Small intestine (tissue), 7 donors: ENCODE results near the gene CR2. TPM values are rescaled to one million over a fixed set of nuclear protein-coding genes. Genes with fewer than 3 reads are reported as not detected.
A peak's percentile ranks its signal among the peaks of the same experiment; 100 is the strongest.
"Not testable (repeated sequence)": the region's sequence is repeated elsewhere in the genome, so short reads cannot be mapped to it uniquely, and the experiment has no call there.

ENCODE experiments used
- DNase-seq, 2 donors: peaks; one replicate each; pipeline versions ENCODE4 v3.0.0 to v3.0.0-alpha.2; 2013
- FAIRE-seq: peaks from 2 replicates; lab custom pipeline; 2012; peaks lifted over from hg19 to GRCh38; lab: Jason Lieb, UNC
- H3K27ac ChIP-seq, 3 donors: one replicate each; pipeline ENCODE4 v1.5.1; 2013; ENCODE audit warnings: low read length in 2 of 3, mild to moderate bottlenecking in 2 of 3, control low read depth in 1 of 3, inconsistent platforms in 1 of 3, low read depth in 1 of 3, moderate library complexity in 1 of 3
- H3K27me3 ChIP-seq, 3 donors: one replicate each; pipeline ENCODE4 v1.6.1; 2013; ENCODE audit warnings: low read length in 3 of 3, inconsistent platforms in 1 of 3; ENCODE audit not compliant: control insufficient read depth in 3 of 3, insufficient read depth in 3 of 3
- H3K36me3 ChIP-seq, 3 donors: one replicate each; pipeline ENCODE4 v1.6.1; 2013; ENCODE audit warnings: low read length in 3 of 3, inconsistent platforms in 1 of 3, low read depth in 1 of 3, mild to moderate bottlenecking in 1 of 3, moderate library complexity in 1 of 3; ENCODE audit not compliant: control insufficient read depth in 3 of 3, insufficient read depth in 2 of 3
- H3K4me1 ChIP-seq, 3 donors: one replicate each; pipeline ENCODE4 v1.6.1; 2013; ENCODE audit warnings: low read length in 2 of 3, inconsistent platforms in 1 of 3, low read depth in 1 of 3, mild to moderate bottlenecking in 1 of 3, moderate library complexity in 1 of 3; ENCODE audit not compliant: control insufficient read depth in 3 of 3, insufficient read depth in 2 of 3
- H3K4me3 ChIP-seq, 3 donors: one replicate each; pipeline ENCODE4 v1.5.1; 2013; ENCODE audit warnings: low read length in 3 of 3, control low read depth in 1 of 3, inconsistent platforms in 1 of 3, low read depth in 1 of 3, mild to moderate bottlenecking in 1 of 3, moderate library complexity in 1 of 3
- H3K9me3 ChIP-seq, 2 donors: one replicate each; pipeline ENCODE4 v1.6.1; 2013; ENCODE audit warnings: low read depth in 1 of 2, low read length in 1 of 2; ENCODE audit not compliant: control insufficient read depth in 2 of 2, insufficient read depth in 1 of 2
- WGBS, 3 donors: extraction: QIAGEN DNeasy Blood & Tissue Kit; methylation state at CpG; one replicate each; pipeline ENCODE4 v1.1.7; 2013; 5-methylcytosine and 5-hydroxymethylcytosine counted together
- polyA plus RNA-seq, 4 donors: library from polyadenylated mRNA; stranded (reverse) in 3 of 4; unstranded in 1 of 4; fragments of 200-250 nt in 3 of 4; fragments of 120-200 nt in 1 of 4; gene quantifications; one replicate each; pipeline versions ENCODE4 v1.2.1 to v1.2.3, GENCODE V29; 2013
- donor health status: healthy with polysubstance abuse.
- donor health status: control.
- donor health status: control.
- donor health status: Bipolar disorder and iron deficiency.
- donor health status: healthy.

CR2 gene
- polyA plus RNA-seq, 4 donors, result 0.22 to 12.0 (median 0.28) TPM

DNA sequence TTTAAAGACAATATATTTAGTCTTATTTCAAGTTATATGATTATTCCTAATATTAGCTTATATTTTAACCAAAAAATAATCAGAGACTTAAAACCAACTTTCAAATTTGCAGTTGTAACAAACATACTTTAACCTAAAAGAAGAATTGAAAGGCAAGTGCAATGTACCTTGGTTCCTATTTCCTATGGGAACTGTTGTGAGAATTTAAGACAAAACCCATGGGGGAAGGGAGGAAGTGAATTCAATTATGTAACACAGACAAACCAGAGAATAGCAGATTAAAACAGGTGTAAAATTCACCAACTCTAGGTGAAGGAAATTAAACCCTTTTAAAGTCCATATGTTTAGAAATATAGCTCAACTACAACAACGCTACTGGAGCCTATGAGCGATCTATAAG, 22.6 kb upstream of the CR2 start:
- DNase-seq (no peak), FAIRE-seq (no peak)
- Histone ChIP-seq H3K27ac (no peak overlapping the region), H3K36me3 (no peaks in the 10 kb centered on the region), H3K4me1 (peaks cover 0 to 2% (median 0%) of the 10 kb centered on the region in 3 donors), H3K27me3 (no peaks in the 10 kb centered on the region), H3K4me3 (no peak overlapping the region), H3K9me3 (no peaks in the 10 kb centered on the region)
- WGBS, 3 donors, result 86 to 99% (median 95%) methylated on average over 2 of the region's 2 CpGs

DNA sequence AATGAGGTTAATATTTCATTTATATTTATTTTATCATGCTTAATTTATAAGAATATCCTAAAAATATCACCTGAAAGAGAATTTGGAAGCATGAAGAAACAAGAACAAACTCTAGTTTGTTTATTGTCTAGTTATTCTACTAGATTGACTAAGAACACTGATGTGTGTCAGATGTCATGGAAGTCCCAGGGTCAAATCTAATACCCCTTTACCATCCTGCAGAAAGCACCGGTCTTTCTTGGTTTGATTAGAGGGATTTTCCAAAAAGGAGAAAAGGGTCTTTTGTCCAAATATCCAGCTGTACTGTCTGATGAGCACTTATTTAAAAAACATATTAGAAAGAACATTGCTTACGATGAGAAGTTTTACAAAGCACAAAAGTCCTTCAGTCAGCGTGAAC, 20.7 kb upstream of the CR2 start:
- no peaks in the 10 kb centered on the region for H3K9me3 ChIP-seq
- no peak overlapping the region for H3K4me3 ChIP-seq
- H3K27ac ChIP-seq, result peak overlapping the region in 1 of 3 donors; percentile 50
- FAIRE-seq, result no peak
- no peaks in the 10 kb centered on the region for H3K36me3 ChIP-seq
- H3K4me1 ChIP-seq, result peaks cover 0 to under 1% (median 0%) of the 10 kb centered on the region in 3 donors
- DNase-seq, result no peak
- 77 to 91% (median 90%) methylated on average over 3 of the region's 3 CpGs for WGBS, 3 donors
- no peaks in the 10 kb centered on the region for H3K27me3 ChIP-seq

DNA sequence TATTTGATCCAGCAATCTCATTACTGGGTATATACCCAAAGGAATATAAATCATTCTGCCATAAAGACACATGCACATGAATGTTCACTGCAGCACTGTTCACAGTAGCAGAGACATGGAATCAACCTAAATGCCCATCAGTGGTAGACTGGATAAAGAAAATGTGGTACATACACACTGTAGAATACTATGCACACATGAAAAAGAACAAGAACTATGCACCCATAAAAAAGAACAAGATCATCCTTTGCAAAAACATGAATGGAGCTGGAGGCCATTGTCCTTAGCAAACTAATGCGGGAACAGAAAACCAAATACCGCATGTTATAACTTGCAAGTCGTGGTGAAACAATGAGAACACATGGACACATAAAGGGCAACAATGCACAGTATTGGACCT, 17.4 kb upstream of the CR2 start:
- not testable (repeated sequence) for H3K4me1 ChIP-seq, H3K9me3 ChIP-seq, H3K27me3 ChIP-seq, FAIRE-seq, H3K4me3 ChIP-seq, H3K36me3 ChIP-seq, DNase-seq, H3K27ac ChIP-seq
- 95 to 98% (median 95%) methylated on average over 3 of the region's 3 CpGs for WGBS, 3 donors

DNA sequence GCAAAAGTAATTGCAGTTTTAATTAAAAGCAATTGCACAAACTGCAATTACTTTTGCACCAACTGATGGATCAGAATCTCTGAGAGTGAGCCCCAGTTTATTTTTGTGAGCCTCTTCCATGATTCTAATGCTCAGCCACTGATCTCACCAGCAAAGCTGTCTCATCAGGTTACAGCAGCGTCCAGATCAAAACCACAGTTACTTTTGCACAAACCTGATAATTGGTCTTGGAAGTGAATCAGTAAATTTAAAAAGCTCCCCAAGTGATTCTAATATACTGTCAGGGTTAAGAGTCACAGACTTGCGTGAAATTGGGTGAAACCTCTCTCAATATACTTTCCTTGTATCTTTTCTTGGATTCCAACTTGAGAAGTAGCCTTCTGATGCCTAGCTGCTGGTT, 13.5 kb upstream of the CR2 start:
- Histone ChIP-seq H3K27ac (no peak overlapping the region), H3K36me3 (no peaks in the 10 kb centered on the region), H3K27me3 (peaks cover 0 to 5% (median 0%) of the 10 kb centered on the region in 3 donors), H3K4me1 (no peaks in the 10 kb centered on the region), H3K4me3 (no peak overlapping the region), H3K9me3 (no peaks in the 10 kb centered on the region)
- WGBS, 3 donors, result 88 to 94% (median 92%) methylated on average over 2 of the region's 2 CpGs
- FAIRE-seq, result no peak
- DNase-seq, result no peak

DNA sequence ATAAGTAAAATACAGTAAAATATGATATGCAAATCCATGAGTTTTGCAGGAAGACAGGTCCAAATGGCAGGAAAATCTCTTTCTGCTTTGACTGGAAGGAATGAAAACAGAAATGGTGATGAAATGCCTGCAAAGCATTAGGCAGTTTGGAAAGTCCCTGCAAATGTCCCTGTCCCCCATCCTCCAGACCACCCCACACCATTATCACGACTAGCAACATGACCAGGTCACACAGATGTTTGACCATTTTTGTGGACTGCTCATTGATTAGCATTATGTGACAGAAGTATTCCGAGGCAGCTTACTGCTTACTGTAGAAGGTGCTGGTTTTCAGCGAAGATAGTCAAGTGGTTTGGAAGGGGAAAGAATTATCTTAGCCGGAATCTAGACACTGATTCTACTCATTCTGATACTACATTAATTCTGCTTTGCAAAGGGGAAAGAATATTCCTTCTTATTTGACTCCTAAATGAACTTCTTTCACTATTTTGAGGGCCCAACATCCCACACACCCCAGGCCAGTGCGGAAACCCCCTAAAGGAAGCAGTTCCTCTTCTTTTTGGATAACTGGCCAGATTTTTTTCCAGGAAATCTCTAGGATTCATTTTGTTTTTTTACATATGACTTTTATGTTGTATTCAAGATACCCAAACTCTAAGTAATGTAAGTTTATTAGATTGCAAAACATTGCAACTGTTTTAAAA, 9.5 kb upstream of the CR2 start:
- Histone ChIP-seq H3K27ac (no peak overlapping the region), H3K4me1 (no peaks in the 10 kb centered on the region), H3K36me3 (no peaks in the 10 kb centered on the region), H3K4me3 (no peak overlapping the region), H3K27me3 (peaks cover 0 to 10% (median 0%) of the 10 kb centered on the region in 3 donors), H3K9me3 (no peaks in the 10 kb centered on the region)
- WGBS, 3 donors, result 71 to 88% (median 76%) methylated on average over 5 of the region's 5 CpGs
- DNase-seq (no peak), FAIRE-seq (no peak)

- no peak for DNase-seq
- H3K9me3 ChIP-seq, result no peaks in the 10 kb centered on the region
- H3K4me3 ChIP-seq, result peak overlapping the region in 1 of 3 donors; percentile 30
- WGBS, 3 donors, result 0 to 19% (median 0%) methylated on average over 1 of the region's 1 CpG
- peaks cover 0 to 63% (median 2%) of the 10 kb centered on the region in 3 donors for H3K27me3 ChIP-seq
- no peaks in the 10 kb centered on the region for H3K36me3 ChIP-seq
- no peak for FAIRE-seq
- H3K4me1 ChIP-seq, result peaks cover 0 to 7% (median 3%) of the 10 kb centered on the region in 3 donors
- no peak overlapping the region for H3K27ac ChIP-seq
Observed at GRCh38 chr1:207453710-207454045, 450 bp upstream of the CR2 start.

- FAIRE-seq (no peak), DNase-seq (no peak)
- Histone ChIP-seq H3K27ac (no peak overlapping the region), H3K27me3 (peaks cover 0 to 55% (median 2%) of the 10 kb centered on the region in 3 donors), H3K9me3 (no peaks in the 10 kb centered on the region), H3K36me3 (no peaks in the 10 kb centered on the region), H3K4me1 (peaks cover 0 to 7% (median 3%) of the 10 kb centered on the region in 3 donors), H3K4me3 (no peak overlapping the region)
- WGBS, 3 donors, result 28 to 45% (median 32%) methylated on average over 6 of the region's 6 CpGs
Observed at GRCh38 chr1:207455183-207455754, 1.1 kb downstream of the CR2 start.

DNA sequence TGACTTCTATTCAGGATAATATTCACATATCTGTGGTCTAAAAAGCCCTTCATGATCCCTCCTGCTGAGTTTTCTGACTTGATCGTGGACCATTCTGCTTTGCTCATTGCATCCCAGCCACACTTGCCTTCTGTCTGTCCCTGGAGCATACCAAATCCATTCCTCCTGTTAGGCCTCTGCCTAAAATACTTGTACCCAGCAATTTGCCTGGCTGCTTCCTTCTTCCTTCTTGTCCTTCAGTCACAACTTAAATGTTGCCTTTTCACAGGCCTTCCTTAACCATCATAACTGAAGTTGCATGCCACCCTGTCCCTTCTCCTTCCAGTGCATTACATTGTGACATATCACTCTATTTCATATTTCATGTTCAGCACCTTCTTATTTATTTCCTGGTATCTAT, 4.3 kb downstream of the CR2 start:
- 97 to 100% (median 97%) methylated on average over 1 of the region's 1 CpG for WGBS, 3 donors
- Histone ChIP-seq H3K9me3 (no peaks in the 10 kb centered on the region), H3K27me3 (peaks cover 0 to 41% (median 2%) of the 10 kb centered on the region in 3 donors), H3K36me3 (no peaks in the 10 kb centered on the region), H3K27ac (no peak overlapping the region), H3K4me1 (peaks cover 0 to 7% (median 3%) of the 10 kb centered on the region in 3 donors), H3K4me3 (no peak overlapping the region)
- DNase-seq (no peak), FAIRE-seq (no peak)
